Left renal pelvis (tissue), 4 donors: ENCODE data around the gene CCL16. TPM values are rescaled to one million over a fixed set of nuclear protein-coding genes. Genes with fewer than 3 reads are reported as not detected.

Experiments used
- DNase-seq, 4 donors: peaks; one replicate each; pipeline ENCODE4 v3.0.0-alpha.2; 2013; ENCODE audit warnings: low read depth in 4 of 4, low spot score in 3 of 4
- polyA plus RNA-seq, 4 donors: library from polyadenylated mRNA; unstranded; fragments of 120-200 nt; gene quantifications; one replicate each; pipeline ENCODE4 v1.2.1, GENCODE V29; 2013; ENCODE audit not compliant: insufficient read length in 4 of 4

Gene CCL16
- polyA plus RNA-seq, 4 donors = 0.10 to 0.53 (median 0.19) TPM; not detected in 1

DNA sequence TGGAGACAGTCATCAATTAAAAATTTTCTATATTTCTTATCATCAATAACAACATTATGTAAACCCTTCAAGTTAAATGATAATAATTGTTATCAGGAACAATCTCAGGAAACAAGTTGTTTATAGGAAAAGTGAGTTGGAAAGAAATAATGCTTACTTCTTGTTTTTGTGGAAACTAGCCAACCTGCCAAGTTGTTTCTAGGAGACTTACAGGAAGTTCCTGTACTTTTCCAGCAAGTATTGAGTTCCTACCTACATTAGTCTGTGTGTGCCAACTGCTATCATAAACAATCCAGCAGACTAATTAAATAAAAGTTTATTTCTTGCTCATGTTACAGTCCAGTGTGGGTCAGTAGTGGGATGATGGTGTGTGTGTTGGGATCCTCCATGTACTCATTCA is 6.9 kb upstream of the CCL16 start:
- no peak for DNase-seq

GRCh38 chr17:35986643-35987042 is 5.3 kb upstream of the CCL16 start, which contains the start of gene CCL14:
Gene CCL14 (minus strand): TSS chr17:35986729. CDS start chr17:35986649, 80 bp downstream.
- DNase-seq = no peak

- DNase-seq = no peak
These were observed 2.8 kb upstream of the CCL16 start for GRCh38 chr17:35984140-35984539.

DNA sequence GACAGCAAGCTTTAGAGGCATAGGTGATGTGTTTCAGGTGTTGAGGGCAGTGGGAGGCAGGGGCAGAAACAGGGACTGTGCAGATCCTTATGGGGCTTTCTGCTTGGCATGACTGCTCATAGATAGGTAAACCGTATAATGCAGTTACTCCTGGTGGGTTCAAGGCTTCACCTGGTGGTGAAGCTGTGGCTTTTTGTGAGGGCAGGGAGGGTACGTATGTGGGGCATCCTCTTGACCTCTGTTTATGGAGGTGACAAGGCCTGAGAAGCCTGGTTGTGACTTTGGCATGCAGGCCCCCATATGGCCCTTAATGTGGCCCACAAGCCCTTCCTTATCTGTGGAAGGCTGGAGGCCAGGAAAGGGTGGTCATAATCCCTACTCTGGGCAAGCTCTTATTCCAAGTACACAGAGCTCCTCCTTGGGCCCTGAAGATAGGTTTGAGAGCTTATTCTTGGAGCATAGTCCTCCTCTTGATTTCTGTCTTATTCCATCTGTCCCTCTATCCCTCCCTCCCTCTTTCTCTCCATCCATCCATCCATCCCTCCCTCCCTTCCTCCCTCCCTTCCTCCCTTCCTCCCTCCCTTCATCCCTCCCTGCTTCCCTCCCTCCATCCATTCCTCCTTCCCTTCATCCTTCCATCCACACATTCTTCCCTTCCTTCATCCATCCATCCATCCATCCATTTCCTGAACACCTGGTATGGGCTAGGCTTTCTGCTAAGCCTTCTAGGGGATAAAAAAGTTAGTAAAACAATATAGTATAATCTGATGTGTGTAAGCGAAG is 1.3 kb upstream of the CCL16 start:
- DNase-seq = no peak

- DNase-seq = no peak
These were observed 622 bp upstream of the CCL16 start for GRCh38 chr17:35981908-35982330.

GRCh38 chr17:35978346-35978745 is 3.0 kb downstream of the CCL16 start:
- no peak for DNase-seq

- DNase-seq = no peak
These were observed 3.8 kb downstream of the CCL16 start for GRCh38 chr17:35977509-35977908.

DNA sequence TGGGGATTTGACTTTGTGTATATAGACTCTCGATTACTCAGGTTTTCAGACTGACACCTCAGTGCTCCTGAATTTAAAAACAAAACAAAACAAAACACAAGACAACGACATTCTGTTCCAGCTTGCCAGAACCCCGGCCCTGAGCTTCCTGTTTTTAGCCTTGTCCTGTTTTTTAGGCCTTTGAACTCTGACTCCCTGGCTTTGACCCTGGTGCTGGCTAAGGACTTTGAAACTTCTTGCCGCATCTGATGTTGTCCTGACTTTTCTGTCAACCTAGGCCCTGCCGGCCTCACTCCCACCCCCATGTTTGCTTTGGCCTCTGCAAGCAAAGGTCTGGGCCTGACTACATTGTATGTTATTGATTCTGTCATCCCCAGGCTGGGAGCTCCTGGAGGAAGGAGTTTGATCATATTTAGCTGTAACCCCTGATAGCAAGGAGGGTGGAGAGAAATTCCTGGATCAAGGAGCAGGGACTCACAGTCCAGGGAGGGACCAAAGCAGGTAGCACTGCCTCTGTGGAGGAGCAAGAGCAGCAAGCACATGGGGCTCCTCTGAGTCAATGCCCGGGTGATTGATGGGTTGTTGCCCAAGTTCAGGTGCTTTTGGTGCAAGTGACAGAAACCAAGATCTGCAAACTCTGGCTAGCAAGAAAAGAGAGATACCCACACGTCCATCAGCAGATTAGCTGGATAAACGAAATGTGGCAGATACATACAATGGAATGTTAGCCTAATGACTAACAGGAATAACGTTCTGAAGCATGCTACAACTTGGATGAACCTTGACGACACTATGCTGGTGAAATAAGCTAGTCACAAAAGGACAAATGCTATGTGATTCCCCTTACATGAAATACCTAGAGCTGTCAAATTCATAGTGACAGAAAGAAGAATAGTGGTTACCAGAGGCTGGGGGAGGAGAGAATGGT is 7.7 kb downstream of the CCL16 start:
- no peak for DNase-seq

DNA sequence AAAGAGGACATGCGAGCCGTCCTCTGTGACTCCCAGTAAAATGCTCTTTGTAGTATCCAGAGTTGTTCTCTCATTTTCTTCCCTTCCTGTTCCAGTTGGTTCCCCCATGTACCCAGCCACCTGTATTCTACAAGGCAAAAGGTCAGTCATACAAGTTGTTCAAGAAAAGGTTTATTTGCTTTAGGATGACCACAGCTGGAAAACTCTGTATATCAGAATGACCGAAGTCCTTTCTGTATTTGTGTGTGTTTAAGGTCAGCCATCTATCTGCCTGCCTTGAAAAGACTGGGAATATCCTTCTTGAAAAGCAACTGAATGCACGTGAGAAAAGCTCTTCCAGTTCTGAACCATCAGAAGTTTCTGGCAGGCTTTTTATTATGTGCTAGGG is 8.4 kb downstream of the CCL16 start:
- no peak for DNase-seq

GRCh38 chr17:35972535-35972934 is 8.8 kb downstream of the CCL16 start:
- no peak for DNase-seq

DNA sequence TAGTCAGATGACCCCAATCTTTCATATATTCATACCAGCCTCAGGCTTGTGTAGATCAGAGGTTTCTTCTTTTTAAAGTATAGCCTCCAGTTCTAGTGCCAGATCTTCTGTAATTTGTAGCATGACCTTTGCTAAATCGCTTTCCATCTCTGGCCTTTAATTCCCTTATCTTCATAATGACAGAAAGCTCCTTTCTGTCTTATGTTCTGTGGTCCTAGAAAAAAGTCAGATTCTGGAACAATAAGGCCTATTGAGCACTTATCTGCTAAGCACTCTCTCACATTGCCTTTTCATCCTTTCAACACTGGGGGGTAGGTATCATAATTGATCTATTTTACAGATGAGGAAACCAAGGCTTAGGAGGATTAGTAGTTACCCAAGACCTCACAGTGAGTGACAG is 9.2 kb downstream of the CCL16 start:
- DNase-seq = no peak

- DNase-seq = peak; percentile 69 to 79 (median 74)
These were observed 11.5 kb downstream of the CCL16 start for GRCh38 chr17:35969558-35970380.

DNA sequence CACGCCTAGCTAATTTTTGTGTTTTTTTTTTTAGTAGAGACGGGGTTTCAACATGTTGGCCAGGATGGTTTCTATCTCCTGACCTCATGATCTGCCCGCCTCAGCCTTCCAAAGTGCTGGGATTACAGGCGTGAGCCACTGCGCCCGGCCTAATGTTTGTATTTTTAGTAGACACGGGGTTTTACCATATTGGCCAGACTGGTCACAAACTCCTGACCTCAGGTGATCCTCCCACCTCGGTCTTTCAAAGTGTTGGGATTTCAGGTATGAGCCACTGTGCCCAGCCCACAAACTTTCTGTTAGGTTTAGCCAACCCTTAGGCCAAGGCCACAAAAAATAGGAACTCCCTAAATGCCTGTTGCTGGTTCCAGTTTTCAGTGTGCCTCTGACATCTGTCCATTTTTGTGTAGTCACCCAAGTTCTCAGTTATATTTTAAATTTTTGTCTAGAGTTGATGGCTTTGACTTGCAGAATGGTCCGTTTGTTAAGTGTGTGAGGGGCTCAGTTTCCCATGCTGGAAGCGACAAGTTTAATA is 12.7 kb downstream of the CCL16 start:
- no peak for DNase-seq

DNA sequence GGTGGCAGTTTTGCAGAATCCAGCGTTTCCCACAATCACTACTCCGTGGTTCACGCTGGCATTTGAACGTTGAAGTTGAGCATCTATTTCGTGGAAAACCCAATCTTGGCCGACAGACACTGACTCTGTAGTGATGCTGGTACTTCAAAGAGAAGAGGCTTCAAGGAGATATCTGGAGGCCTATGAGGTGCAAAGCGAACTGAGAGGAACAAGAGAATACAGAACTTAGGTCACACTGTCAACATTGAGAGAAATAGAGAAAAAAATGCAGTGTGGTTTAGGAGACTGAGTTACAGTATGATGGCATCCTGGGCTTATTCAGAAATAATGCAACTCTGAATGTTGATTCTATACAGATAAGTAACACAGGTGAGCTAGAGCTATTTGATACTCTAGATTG is 16.0 kb downstream of the CCL16 start:
- DNase-seq = no peak

DNA sequence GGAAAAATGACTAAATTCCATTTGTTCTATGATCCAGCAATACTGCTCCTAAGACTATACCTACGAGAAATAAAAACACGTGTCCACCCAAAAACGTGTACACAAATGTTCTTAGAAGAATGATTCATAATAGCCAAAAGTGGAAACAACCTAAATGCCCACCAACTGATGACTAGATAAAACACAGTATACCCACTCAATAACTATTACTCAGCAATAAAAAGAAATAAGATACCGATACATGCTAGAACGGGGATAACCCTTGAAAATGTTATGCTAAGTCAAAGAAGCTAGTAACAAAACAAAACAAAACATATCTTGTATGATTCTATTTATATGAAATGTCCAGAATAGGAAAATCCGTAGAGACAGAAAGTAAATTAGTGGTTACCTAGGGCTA is 17.6 kb downstream of the CCL16 start:
- no peak for DNase-seq

DNA sequence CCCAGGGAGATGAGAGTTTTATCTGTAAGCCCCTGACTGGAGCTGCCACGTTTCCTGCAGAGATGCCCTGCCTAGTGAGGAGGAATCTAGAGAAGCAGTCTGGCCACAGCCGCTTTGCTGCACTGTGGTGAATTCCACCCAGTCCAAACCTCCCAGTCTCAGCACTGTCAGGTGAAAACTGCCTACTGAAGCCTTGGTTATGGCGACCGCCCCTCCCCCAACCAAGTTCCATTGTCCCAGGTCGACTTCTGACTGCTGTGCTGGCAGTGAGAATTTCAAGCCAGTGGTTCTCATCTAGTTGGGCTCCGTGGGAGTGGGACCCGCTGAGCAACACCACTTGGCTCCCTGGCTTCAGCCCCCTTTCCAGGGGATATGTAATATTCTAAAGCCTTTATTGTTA is 27.6 kb downstream of the CCL16 start:
- DNase-seq = no peak

DNA sequence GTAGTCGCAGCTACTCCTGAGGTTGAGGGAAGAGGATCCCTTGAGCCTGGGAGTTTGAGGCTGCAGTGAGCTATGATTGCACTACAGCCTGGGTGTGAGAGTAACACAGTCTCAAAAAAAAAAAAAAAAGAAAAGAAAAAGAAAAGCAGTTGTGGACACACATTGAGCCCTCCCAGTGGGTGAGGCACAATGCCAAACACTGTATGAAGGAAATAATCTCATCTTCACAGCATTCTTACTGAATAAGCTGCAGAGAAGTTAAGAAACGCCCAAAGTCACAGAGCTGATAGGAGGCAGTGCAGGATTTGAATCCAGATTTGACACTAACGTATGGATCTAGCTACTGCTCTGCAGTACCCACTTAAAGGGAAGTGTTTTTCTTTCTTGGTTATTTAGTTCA is 31.9 kb downstream of the CCL16 start:
- DNase-seq = no peak

GRCh38 chr17:35948092-35948491 is 33.2 kb downstream of the CCL16 start:
- DNase-seq = no peak

DNA sequence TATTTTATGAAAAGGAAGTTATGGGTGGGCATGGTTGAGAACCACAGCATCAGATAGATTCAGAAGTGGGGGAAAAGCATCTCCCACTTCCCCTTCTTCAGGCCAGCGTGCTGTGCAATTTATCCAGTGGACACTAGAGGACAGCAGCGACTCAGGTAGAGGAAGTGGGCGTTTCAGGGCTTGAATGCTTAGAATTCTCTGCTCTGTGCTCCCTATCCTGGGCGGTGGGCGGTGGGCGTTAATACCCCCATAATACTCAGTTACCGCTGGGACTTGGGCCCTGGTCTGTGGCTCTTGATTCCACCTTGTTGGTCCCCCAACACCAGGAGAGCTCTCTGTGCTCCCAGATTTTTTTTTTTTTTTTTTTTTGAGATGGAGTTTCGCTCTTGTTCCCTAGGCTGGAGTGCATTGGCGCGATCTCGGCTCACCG is 34.1 kb downstream of the CCL16 start:
- no peak for DNase-seq

DNA sequence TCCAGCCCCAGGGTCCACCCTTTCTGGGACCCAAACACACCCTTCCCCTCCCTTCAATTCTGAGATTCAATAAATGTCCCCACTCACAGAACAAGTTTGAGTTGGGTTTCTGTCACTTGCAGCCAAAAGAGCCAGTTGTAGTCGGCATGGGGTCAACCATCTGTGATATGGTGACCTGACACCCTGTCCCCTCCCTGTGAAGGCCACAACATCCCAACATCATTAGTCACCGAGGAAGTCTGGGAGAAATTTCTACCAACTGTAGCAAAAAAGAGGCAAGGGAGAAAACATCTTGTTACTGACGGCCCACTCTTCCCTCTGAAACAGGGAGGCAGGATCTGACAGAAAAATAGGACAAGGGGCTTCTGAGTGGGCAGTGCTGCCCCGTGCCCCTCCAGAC is 37.1 kb downstream of the CCL16 start:
- DNase-seq = no peak

GRCh38 chr17:35943537-35943936 is 37.8 kb downstream of the CCL16 start, which contains the start of gene LYZL6:
Gene LYZL6 (minus strand): TSS chr17:35943713. CDS start chr17:35939356, 4,357 bp downstream.
- DNase-seq = no peak
